GM12878 (cell line): Measurements from ENCODE around the gene PAK6. TPM values are rescaled to one million over a fixed set of nuclear protein-coding genes. Genes with fewer than 3 reads are reported as not detected.

ENCODE experiments used
- ATAC-seq: fragments of 200-7000 bp; cut with Tn5 transposase; 3 replicates; pipeline ENCODE4 v1.9.1; 2020; ENCODE audit warnings: mild to moderate bottlenecking, moderate library complexity
- BruUV-seq: library from RNA; stranded (reverse); fragments of 400-500 nt; replicated peaks from 2 replicates; lab custom pipeline; 2021; lab: Mats Ljungman, UMichigan
- CTCF ChIA-PET: fragments of 300-600 bp; sonication (Branson Sonifier 250); formaldehyde crosslinking; extraction: SDS; loops from one replicate; lab custom pipeline; 2021; ENCODE audit warnings: inconsistent platforms; lab: Yijun Ruan, JAX
- POLR2A ChIA-PET: fragments of 350-600 bp; formaldehyde crosslinking; extraction: SDS; loops from one replicate; lab custom pipeline; 2021; ENCODE audit warnings: inconsistent platforms; lab: Charles Lee
- RAD21 ChIA-PET: fragments of 300-600 bp; sonication (Branson Sonifier 250); formaldehyde crosslinking; loops from one replicate; lab custom pipeline; 2023; ENCODE audit warnings: antibody characterized with exemption; ENCODE audit not compliant: unreplicated experiment; lab: Charles Lee
- SMC1A ChIA-PET: fragments of 300-600 bp; sonication (Branson Sonifier 250); formaldehyde crosslinking; loops from one replicate; lab custom pipeline; 2023; ENCODE audit not compliant: unreplicated experiment, uncharacterized antibody; lab: Charles Lee
- DNase-seq: peaks from one replicate; pipeline ENCODE4 v3.0.0-alpha.2; 2011; ENCODE audit warnings: low read depth, low spot score
- FAIRE-seq: peaks from 3 replicates; lab custom pipeline; 2011; peaks lifted over from hg19 to GRCh38; lab: Jason Lieb, UNC
- H2AFZ ChIP-seq: 2 replicates; pipeline ENCODE4 v1.6.0; 2011; ENCODE audit warnings: low read depth, low read length, control low read depth; ENCODE audit not compliant: control insufficient read depth
- H3K27ac ChIP-seq: 2 replicates; pipeline ENCODE4 v1.5.1; 2011; ENCODE audit warnings: control low read depth; ENCODE audit not compliant: control insufficient read depth, insufficient read depth
- H3K27me3 ChIP-seq, 2 experiments: replicated peaks in 1 of 2; 2 replicates each; pipeline versions ENCODE4 v1.6.0 to v1.6.1; 2011; ENCODE audit warnings: low read length in 1 of 2; ENCODE audit not compliant: control insufficient read depth in 2 of 2, insufficient read depth in 2 of 2
- H3K36me3 ChIP-seq, 2 experiments: 2 replicates each; pipeline ENCODE4 v1.5.1; 2011; ENCODE audit warnings: low read length in 1 of 2; ENCODE audit not compliant: control insufficient read depth in 2 of 2, insufficient read depth in 2 of 2
- H3K4me1 ChIP-seq: 2 replicates; pipeline ENCODE4 v1.6.1; 2011; ENCODE audit warnings: mild to moderate bottlenecking, low read length, moderate library complexity, mixed read lengths; ENCODE audit not compliant: control insufficient read depth, insufficient read depth
- H3K4me2 ChIP-seq: 2 replicates; pipeline ENCODE4 v1.6.0; 2011; ENCODE audit warnings: control low read depth; ENCODE audit not compliant: control insufficient read depth, insufficient read depth
- H3K4me3 ChIP-seq: fragments of 200-600 bp; sonication (generic); 2 replicates; pipeline ENCODE4 v1.5.1; 2016
- H3K79me2 ChIP-seq: 2 replicates; pipeline ENCODE4 v1.6.0; 2011; ENCODE audit warnings: low read length; ENCODE audit not compliant: control insufficient read depth, insufficient read depth
- H3K9ac ChIP-seq: 2 replicates; pipeline ENCODE4 v1.8.0; 2011; ENCODE audit warnings: low read length, control low read depth, mixed read lengths; ENCODE audit not compliant: control insufficient read depth, insufficient read depth
- H3K9me3 ChIP-seq: replicated peaks from 3 replicates; pipeline ENCODE4 v1.5.1; 2011; ENCODE audit warnings: mild to moderate bottlenecking, low read length; ENCODE audit not compliant: control insufficient read depth, insufficient read depth
- H4K20me1 ChIP-seq: 2 replicates; pipeline ENCODE4 v1.6.0; 2011; ENCODE audit not compliant: control insufficient read depth, insufficient read depth
- ATF3 ChIP-seq: IDR thresholded peaks from 2 replicates; pipeline ENCODE4 v1.6.1; 2011; ENCODE audit warnings: low read depth, mild to moderate bottlenecking, low read length, moderate library complexity, borderline replicate concordance; ENCODE audit errors: extremely low read depth
- MYC ChIP-seq: IDR thresholded peaks from 2 replicates; pipeline ENCODE4 v1.6.1; 2011; ENCODE audit warnings: mild to moderate bottlenecking, low read length, moderate library complexity, inconsistent platforms; ENCODE audit not compliant: insufficient read depth, insufficient replicate concordance, insufficient read length, severe bottlenecking
- POU2F2 ChIP-seq: IDR thresholded peaks from 3 replicates; pipeline ENCODE4 v1.6.1; 2011; ENCODE audit warnings: low read depth, mild to moderate bottlenecking, low read length, borderline replicate concordance
- SMAD1 ChIP-seq: fragments of 450-650 bp; IDR thresholded peaks from 2 replicates; pipeline ENCODE4 v1.6.1; 2018; ENCODE audit warnings: mild to moderate bottlenecking, low read depth; ENCODE audit not compliant: partially characterized antibody
- SP1 ChIP-seq: IDR thresholded peaks from one replicate; pipeline ENCODE4 v1.6.1; 2011; ENCODE audit warnings: low read depth, low read length
- TBL1XR1 ChIP-seq: IDR thresholded peaks from 2 replicates; pipeline ENCODE4 v1.6.1; 2012; ENCODE audit warnings: low read depth, low read length, improper control_type of control experiment
- ZNF24 ChIP-seq: fragments of 450-650 bp; IDR thresholded peaks from 2 replicates; pipeline ENCODE4 v1.6.1; 2017; ENCODE audit warnings: antibody characterized with exemption, mild to moderate bottlenecking
- WGBS: methylation state at CpG from one replicate; pipeline ENCODE4 v1.1.6; 2016; ENCODE audit warnings: low lambda C conversion rate; ENCODE audit not compliant: insufficient replicate concordance, insufficient coverage; ENCODE audit errors: missing lambda C conversion rate; 5-methylcytosine and 5-hydroxymethylcytosine counted together
- in situ Hi-C: fragments of 300-500 bp; cut with MboI; formaldehyde crosslinking; loops from 9 replicates; pipeline ENCODE4 v1.14.3; 2018; ENCODE audit warnings: mixed read lengths
- intact Hi-C: fragments of 100-400 bp; cut with micrococcal nuclease; formaldehyde crosslinking; loops from one replicate; pipeline ENCODE4 v1.14.2; 2022; ENCODE audit not compliant: unreplicated experiment
- polyA plus RNA-seq, 11 experiments: library from polyadenylated mRNA; depleted of rRNA in 4 of 11; unstranded in 6 of 11; stranded (reverse) in 5 of 11; fragments of >200 nt; fragmentation: Nextera tagmentation in 4 of 11; fragmentation: Illumina TruSeq in 1 of 11; extraction: Ambion mirVana in 4 of 11; extraction: Trizol in 1 of 11; gene quantifications; 1 replicate in 1 of 11; 2 replicates in 10 of 11; pipeline versions ENCODE4 v1.2.1 to v1.2.3, GENCODE V29; 2011 to 2016; ENCODE audit warnings: inconsistent platforms in 2 of 11, missing spikeins in 2 of 11, low read depth in 1 of 11
- total RNA-seq, 4 experiments: library from RNA; depleted of rRNA in 3 of 4; stranded (reverse); fragments of >200 nt in 3 of 4; fragmentation: Illumina TruSeq in 1 of 4; extraction: Trizol in 1 of 4; gene quantifications; 2 replicates each; pipeline versions ENCODE4 v1.2.1 to v1.2.3, GENCODE V29; 2013 to 2021

The PAK6 gene
- total and polyA plus RNA-seq, 10 of the 15 experiments (the other 5 are each of a cell fraction or from before 2014, with no cell fraction given), result 0.07 to 0.92 (median 0.31) TPM; not detected in 2

- RAD21 ChIA-PET, result no interaction called here
- Histone ChIP-seq H3K36me3 (no peaks in the 10 kb centered on the region), H3K79me2 (no peaks in the 10 kb centered on the region), H3K4me1 (no peaks in the 10 kb centered on the region), H3K9ac (no peak overlapping the region), H3K9me3 (no peaks in the 10 kb centered on the region), H2AFZ (no peak overlapping the region), H3K4me2 (no peak overlapping the region), H3K27ac (no peak overlapping the region), H4K20me1 (no peaks in the 10 kb centered on the region), H3K27me3 (no peaks in the 10 kb centered on the region; a peak in 2 of 4 replicates), H3K4me3 (no peak overlapping the region)
- TF ChIP-seq SP1 (no peak), MYC (no peak), SMAD1 (no peak), POU2F2 (no peak), TBL1XR1 (no peak), ATF3 (no peak), ZNF24 (no peak)
- SMC1A ChIA-PET, result interaction anchor here (1.2 kb wide), 1 partner anchor 15 kb away, joined by 3 read pairs; no protein-coding TSS in a partner anchor
- 62% methylated on average over 19 of the region's 20 CpGs for WGBS
- no peak for ATAC-seq
- BruUV-seq, result no TSS peak
- intact Hi-C loops (no loop called here), in situ Hi-C loops (no loop called here)
- CTCF ChIA-PET, result interaction anchor here (0.8 to 1.1 kb wide), 3 partner anchors 14 to 17 kb away, joined by 3 to 4 read pairs (median 3); no protein-coding TSS in a partner anchor
- FAIRE-seq, result no peak
- DNase-seq, result no peak
- POLR2A ChIA-PET, result interaction anchor here (0.6 kb wide), 1 partner anchor 11 kb away, joined by 4 read pairs; no protein-coding TSS in a partner anchor
Measured at GRCh38 chr15:40293905-40294895, 55.3 kb downstream of the PAK6 start.
